ENCODE measurements around the gene LCMT1. TPM values are rescaled to one million over a fixed set of nuclear protein-coding genes. Genes with fewer than 3 reads are reported as not detected.

Gene LCMT1
- total RNA-seq, 2 experiments from 2014 or later: 37.9 to 41.3 TPM

Other genes with a start within 250 kb of the LCMT1 start
- gene ARHGAP17, start 96.4 kb upstream of the LCMT1 start, total RNA-seq: 10 to 100 TPM; 72.4 to 75.8 TPM
- gene AQP8, start 105.2 kb downstream of the LCMT1 start, total RNA-seq: under 1 TPM in 1 of 2 experiments, not detected in 1; 0.18 TPM
- gene ZKSCAN2, start 146.1 kb downstream of the LCMT1 start, total RNA-seq: 1 to 10 TPM; 3.7 to 4.6 TPM